Kidney glomerular epithelial cell (primary cell): ENCODE measurements around the gene PHF20.
"Not testable (repeated sequence)": the region's sequence is repeated elsewhere in the genome, so short reads cannot be mapped to it uniquely, and the experiment has no call there.

ENCODE experiments used
- DNase-seq: peaks from one replicate; lab custom pipeline; 2025; lab: John Stamatoyannopoulos, UW

Gene PHF20

GRCh38 chr20:35771689-35772562 lies at the start of gene PHF20:
Gene PHF20, plus strand, starts transcription at chr20:35772015. Its CDS starts 29,508 bp downstream, at chr20:35801523.
- DNase-seq = peak; percentile 83

- DNase-seq = not testable (repeated sequence)
Measured at GRCh38 chr20:35723275-35723639, 48.6 kb upstream of the PHF20 start.

DNA sequence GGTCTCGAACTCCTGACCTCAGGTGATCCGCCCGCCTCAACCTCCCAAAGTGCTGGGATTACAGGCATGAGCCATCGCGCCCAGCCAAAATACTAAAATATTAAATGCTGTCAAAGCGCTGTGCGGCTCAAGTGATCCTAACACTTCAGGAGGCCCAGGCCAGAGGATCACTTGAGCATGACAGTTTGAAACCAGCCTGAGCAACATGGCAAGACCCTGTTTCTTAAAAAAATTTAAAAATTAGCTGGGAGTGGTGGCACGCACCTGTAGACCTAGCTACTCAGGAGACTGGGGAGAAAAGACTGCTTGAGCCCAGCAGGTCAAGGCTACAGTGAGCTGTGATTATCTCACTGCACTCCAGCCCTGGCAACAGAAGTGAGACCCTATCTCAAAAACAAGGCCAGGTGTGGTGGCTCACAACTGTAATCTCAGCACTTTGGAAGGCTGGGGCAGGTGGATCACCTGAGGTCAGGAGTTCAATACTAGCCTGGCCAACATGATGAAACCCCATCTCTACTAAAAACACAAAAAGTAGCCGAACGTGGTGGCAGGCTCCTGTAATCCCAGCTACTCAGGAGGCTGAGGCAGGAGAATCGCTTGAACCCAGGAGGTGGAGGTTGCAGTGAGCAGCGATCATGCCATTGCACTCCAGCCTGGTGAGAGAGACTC lies 48.0 kb upstream of the PHF20 start:
- not testable (repeated sequence) for DNase-seq

DNA sequence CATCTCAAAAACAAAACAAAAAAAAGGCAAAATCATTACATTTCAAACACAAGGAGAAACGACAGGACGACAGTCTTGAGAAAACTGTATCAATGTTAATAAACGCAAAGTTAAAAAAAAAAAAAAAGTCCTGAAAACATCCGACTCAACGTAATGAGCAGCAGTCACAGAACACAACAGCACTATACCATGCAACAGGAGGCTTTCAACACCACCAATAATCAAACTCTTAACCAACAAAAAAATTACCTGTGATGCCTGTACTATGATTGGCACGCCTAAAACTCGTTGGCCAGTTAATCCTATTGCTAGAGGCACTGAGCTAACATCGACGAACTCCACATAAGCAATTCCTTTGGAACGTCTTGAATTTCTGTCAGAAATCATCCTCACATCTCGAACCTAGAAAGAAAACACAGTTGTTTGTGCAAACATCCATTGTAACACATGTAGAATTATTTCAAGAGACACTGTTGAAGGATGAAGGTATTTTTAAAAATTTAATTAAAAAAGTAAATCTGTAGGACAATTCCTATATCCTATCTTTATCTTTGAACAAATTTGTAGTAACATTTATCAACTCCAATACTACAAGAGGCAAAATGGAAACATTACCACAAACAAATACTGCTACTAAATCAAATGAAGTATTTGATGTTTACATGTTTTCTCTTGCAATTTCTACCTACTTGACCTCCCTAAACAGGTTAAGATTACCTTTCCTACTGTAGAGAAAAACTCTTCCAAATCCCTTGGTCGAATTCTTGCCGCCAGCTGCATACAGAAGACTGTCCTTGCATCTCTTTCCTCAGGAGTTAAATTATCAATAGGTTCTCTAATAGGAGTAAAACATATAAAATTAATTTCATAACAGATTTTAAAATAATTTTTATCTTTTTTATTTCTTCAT lies 47.2 kb upstream of the PHF20 start:
- DNase-seq = no peak

GRCh38 chr20:35726842-35727711 lies 44.7 kb upstream of the PHF20 start:
- DNase-seq = no peak

GRCh38 chr20:35729283-35729807 lies 42.5 kb upstream of the PHF20 start:
- DNase-seq = no peak

DNA sequence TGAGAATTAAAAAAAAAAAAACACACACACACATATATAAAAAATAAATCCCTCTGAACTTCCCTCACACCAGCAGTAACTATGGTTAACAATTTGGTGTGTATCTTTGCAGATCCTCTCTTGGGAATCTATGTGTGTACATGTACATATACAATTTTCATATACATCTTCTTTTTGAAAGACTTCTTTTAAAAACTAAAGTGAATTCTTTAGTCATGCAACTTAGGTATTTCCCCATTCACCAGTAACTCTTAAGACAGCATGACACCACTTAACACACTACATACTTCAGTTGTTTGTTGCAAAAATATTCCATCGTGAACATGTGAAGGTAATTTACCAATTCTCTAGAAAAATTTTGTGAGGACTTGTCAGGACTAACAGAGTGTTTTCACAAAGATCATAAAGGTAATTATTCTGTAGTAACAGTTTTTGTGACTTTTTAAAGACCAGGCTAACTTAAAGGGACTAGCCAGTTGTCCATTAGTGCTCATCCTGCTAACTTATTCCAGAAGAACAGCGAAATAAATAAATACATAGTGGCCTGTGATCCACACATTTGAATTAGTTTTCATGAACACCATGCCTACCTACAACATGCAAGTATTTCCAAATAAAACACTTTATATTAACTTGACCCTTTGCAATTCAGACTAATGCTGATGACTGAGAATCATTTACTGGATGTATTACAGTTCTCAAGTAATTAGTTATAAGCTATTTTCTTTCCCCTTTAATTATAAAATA lies 41.8 kb upstream of the PHF20 start:
- no peak for DNase-seq

DNA sequence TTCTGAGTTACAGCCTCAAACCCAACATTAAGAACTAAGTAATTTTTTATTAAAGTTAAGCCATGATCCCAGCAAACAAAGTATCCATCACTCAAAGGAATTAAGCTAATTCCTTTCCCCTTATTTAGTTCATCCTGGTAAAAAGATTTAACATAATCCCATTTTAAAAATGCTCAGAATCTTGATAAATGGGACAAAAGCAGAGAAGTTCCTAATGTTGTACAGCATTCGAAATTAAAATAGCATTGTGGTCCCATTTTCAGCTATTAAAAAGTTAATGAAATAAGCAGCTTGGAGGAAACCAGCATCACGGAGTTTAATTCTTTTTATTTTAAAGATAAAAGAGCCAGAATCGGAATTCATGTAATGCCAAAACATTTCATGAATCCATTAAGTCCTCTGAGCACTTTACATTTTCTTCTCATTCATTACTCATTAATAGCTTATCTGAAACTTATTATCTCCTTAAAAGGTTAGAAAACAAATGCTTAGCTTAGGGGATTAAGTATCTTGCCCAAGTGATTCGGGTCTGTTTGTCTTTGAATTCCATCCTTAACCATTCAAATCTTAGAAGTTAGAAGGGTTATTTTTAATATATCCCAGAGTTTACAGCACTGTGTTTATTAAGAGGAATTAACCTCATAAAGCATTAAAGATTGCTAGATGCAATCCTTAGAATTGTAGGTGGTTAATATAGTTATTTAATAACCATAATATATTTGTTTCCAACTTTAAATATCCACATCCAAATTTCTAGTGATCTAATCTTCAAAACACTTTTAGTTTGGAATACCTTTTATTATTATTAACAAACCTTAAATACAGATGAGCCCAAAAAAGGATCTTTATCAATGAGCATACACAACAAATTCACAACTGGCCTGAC lies 41.0 kb upstream of the PHF20 start:
- no peak for DNase-seq

DNA sequence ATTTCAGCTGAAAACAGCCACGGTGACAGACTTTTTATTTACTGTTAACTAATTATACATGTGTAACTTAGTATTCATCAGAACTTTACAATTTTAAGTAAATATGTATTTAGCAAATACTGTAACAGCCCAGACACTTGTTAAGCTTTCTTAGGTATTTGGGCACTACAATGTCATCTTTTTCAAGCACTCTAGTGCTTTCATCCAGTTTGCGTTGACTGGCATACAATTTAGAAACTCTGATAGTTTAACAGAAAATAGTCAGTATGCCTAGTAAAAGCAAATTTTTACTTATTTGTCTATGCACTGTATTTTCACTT lies 40.4 kb upstream of the PHF20 start:
- DNase-seq = no peak

DNA sequence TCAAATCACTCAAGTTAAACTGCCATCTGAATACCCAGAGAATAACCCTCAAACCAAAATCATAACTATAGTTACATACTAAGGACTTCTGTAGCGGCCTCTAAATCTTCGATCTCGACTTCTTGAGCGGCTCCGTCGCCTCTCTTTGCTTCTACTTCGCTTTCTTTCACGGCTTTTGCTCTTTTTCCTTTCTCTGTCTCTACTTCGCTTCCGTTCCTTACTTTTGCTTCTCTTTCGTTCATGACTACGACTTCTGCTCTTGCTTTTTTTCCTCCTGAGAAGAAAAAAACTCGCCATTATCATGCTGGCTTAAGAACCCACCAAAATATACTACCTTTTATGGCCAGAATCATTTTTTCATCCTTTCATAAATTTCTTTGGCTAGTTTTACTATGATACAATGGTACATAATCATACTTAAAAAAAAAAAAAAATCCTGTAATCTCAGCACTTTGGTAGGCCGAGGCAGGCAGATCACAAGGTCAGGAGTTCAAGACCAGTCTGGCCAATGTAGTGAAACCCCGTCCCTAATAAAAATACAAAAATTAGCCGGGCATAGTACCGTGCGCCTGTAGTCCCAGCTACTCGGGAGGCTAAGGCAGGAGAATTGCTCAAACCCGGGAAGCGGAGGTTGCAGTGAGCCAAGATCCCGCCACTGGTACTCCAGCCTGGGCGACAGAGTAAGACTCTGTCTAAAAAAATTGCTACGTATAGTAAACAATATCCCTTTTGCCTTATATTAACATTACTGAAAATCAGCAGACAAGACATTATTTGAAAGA lies 39.8 kb upstream of the PHF20 start:
- no peak for DNase-seq

DNA sequence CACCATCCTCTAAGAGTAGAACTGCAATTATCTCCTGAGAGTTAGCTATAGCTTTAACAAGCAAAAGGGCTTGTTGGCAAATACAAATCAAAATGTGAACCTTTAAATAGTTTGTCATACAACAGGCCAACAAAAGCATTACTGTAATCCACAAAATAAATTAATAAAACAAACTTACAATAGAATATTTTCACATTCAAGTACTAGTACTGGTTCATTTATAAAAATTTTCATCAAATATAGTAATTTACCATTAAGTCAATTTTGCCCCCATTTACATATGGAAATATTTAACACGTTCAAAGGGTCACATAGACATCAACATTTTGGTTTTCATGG lies 39.2 kb upstream of the PHF20 start:
- DNase-seq = no peak

DNA sequence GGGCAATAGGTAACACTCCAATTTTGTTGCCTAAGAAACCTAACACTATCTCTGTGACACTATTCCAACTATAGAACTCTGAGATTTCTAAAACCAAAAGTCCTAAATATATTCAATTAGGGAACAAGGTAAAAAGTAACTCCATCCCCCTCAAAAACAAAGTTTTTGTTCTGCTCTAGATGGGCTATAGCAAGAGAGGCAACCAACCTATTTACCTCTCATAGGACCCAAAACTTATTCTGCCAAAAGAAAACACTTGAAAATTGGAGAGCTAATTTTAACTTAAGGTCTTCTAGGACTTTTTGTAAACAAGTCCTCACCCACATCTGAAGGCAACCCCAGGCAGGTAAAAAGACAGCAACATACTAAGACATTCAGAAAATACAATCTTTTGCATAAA lies 37.4 kb upstream of the PHF20 start:
- no peak for DNase-seq

GRCh38 chr20:35734777-35735649 lies 36.8 kb upstream of the PHF20 start:
- DNase-seq = no peak

GRCh38 chr20:35735826-35736470 lies 35.9 kb upstream of the PHF20 start:
- DNase-seq = no peak

DNA sequence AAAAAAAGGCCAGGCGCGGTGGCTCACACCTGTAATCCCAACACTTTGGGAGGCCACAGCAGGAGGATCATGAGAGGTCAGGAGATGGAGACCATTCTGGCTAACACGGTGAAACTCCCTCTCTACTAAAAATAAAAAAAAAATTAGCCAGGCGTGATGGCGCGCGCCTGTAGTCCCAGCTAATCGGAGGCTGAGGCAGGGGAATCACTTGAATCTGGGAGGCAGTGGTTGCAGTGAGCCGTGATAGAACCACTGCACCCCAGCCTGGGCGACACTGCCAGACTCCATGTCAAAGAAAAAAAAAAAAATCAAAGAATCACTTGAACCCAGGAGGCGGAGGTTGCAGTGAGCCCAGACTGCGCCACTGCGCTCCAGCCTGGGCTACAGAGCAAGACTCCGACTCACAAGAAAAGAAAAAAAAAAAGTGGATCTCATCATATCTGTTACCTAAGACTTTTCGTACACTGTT lies 33.9 kb upstream of the PHF20 start:
- DNase-seq = no peak

DNA sequence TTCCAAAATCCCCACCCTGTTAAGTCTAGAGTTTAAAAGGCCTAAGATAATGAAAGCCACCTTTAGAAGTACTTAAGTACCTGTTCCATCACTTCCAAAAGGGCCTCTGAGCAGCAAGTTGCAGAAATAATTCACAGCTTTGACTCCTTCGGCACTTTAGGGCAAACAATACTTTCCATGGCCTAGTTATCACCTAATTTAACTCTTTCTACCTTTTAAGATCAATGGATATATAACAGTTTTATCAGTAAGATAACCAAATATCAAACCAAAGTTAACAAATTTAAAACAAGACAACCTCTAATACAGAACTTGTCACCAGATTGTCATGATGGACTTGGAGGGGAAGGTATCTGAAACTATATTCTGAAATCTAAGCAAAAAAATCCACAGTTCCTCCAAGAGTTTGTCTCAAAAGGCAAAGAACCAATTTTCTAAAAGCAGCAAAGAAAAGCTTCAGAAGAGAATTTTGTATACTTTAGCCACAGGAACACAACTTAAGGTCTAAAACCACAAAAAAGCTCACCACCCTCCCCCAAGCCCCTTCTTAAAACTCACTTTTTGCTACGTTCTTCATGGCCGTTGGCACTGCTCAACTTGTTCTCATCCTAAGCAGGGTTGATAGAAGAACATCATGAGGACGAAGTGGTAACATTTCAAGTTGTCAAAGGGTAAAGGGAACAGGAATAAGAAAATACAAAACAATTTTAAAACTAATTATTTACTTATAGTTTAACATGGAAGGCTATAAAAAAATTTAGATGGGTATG lies 33.2 kb upstream of the PHF20 start:
- DNase-seq = no peak
